ENCODE results near the gene ADM2.

DNA sequence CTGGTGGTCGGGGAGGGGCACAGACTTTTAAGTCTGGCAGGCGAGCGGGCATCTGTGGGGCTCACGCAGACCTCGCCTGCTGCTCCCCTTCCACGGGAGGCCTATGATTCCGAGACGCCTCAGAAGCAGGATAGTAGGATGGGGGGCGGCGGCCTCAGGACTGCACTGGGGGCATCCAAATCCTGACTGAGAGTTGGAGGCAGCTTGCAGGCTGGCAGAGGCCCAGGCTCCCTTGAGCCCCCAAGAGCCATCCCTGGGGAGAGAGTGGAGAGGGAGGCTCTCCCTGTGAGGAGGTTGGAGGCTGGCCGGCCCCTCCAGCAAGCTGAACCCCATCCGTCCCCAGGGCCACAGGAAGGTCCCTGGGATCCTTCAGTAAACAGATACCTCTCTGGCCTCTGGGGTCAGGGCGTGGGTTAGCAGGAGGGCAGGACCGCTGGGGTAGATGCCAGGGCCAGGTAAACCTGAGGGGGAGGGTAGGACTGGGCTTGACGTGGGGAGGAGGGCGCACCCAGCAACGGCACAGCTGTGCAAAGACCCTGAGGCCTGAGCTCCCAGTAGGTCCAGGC lies 39.8 kb upstream of the ADM2 start:
- TF ChIP-seq, protein P1, sequence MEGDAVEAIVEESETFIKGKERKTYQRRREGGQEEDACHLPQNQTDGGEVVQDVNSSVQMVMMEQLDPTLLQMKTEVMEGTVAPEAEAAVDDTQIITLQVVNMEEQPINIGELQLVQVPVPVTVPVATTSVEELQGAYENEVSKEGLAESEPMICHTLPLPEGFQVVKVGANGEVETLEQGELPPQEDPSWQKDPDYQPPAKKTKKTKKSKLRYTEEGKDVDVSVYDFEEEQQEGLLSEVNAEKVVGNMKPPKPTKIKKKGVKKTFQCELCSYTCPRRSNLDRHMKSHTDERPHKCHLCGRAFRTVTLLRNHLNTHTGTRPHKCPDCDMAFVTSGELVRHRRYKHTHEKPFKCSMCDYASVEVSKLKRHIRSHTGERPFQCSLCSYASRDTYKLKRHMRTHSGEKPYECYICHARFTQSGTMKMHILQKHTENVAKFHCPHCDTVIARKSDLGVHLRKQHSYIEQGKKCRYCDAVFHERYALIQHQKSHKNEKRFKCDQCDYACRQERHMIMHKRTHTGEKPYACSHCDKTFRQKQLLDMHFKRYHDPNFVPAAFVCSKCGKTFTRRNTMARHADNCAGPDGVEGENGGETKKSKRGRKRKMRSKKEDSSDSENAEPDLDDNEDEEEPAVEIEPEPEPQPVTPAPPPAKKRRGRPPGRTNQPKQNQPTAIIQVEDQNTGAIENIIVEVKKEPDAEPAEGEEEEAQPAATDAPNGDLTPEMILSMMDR (IDR thresholded peaks at IDR 0.05): no peak
- TF ChIP-seq POLR2A (IDR thresholded peaks at IDR 0.05): no peak
